22Rv1 (cell line): ENCODE results near the gene VAT1.

Source experiments
- H3K27ac ChIP-seq: fragments of 450-650 bp; 2 replicates; pipeline ENCODE4 v1.5.1; 2017
- ZFX ChIP-seq: fragments of 450-650 bp; IDR thresholded peaks from 2 replicates; pipeline ENCODE4 v1.6.1; 2017; ENCODE audit warnings: antibody characterized with exemption, borderline replicate concordance
- TF ChIP-seq, protein P1 (sequence below): fragments of 450-650 bp; IDR thresholded peaks from 2 replicates; pipeline ENCODE4 v1.5.1; 2017; ENCODE audit warnings: mild to moderate bottlenecking

Gene VAT1

DNA sequence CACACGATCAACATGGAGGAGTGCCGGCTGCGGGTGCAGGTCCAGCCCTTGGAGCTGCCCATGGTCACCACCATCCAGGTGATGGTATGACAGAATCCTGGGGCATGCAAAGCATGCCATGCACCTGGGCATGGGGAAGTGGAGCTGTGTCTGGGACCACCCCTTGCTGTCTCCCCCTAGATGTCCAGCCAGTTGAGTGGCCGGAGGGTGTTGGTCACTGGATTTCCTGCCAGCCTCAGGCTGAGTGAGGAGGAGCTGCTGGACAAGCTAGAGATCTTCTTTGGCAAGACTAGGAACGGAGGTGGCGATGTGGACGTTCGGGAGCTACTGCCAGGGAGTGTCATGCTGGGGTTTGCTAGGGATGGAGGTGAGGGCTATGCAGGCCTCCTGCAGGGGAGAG lies 8.9 kb downstream of the VAT1 start:
- TF ChIP-seq, protein P1, sequence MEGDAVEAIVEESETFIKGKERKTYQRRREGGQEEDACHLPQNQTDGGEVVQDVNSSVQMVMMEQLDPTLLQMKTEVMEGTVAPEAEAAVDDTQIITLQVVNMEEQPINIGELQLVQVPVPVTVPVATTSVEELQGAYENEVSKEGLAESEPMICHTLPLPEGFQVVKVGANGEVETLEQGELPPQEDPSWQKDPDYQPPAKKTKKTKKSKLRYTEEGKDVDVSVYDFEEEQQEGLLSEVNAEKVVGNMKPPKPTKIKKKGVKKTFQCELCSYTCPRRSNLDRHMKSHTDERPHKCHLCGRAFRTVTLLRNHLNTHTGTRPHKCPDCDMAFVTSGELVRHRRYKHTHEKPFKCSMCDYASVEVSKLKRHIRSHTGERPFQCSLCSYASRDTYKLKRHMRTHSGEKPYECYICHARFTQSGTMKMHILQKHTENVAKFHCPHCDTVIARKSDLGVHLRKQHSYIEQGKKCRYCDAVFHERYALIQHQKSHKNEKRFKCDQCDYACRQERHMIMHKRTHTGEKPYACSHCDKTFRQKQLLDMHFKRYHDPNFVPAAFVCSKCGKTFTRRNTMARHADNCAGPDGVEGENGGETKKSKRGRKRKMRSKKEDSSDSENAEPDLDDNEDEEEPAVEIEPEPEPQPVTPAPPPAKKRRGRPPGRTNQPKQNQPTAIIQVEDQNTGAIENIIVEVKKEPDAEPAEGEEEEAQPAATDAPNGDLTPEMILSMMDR, result no peak
- TF ChIP-seq ZFX, result no peak
- H3K27ac ChIP-seq, result no peak overlapping the region

DNA sequence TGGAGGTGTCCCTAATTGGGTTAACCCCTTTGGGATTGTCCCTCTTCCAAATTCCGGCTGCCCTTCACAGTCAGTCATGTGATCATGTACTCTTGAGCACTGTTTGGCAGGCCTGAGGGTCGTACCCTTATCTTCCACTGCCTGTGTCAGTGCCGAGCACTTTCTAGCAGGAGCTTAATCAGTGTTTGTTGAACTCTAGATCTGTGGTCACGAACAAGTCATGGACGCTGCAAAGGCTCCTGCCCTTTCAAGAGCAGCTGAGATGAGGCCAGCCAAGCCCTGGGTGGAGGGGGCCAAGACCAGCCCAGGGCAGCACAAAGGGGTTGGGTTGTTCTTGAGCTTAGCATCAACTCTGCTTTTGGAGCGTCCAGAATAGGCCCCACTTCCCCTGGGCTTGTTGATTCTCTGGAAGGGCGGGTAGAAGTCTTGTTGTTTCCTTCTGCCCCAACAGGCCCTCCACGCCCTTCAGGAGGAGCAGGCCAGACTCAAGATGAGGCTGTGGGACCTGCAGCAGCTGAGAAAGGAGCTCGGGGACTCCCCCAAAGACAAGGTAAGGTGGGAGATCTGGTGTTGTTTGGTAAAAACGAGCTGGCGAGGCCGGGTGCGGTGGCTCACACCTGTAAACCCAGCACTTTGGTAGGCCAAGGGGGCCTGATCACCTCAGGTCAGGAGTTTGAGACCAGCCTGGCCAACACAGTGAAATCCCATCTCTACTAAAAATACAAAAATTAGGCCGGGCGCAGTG lies 10.3 kb downstream of the VAT1 start:
- no peak for TF ChIP-seq ZFX
- TF ChIP-seq, protein P1, result no peak
- H3K27ac ChIP-seq, result no peak overlapping the region

DNA sequence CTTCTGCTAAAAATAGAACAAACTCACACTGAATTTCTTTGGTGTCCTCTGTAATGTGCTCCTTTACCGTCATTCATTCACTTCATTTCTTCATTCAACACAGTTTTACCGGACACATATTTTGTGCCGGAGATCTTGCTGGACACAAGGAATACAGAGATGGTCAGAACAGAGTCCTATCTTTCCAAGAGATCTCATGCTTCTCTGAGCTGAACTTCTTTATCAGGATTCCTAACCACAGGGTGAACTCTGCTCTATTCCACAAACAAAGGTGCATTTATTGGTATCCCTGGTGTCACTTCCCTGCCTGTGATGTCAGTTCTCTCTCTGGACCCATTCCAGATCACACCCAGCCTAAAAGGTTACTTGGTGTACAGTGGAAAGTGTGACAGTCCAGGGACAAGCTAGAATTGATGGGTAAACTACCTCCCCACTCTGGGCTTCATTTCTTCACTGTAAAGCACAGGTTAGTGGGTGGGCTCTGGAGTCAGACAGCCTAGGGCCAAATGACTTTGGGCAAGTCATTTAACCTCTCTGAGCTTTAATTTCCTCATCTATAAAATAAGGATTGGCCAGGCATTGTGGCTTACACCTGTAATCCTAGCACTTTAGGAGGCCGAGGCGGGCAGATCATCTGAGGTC lies 11.4 kb downstream of the VAT1 start:
- no peak for TF ChIP-seq ZFX
- TF ChIP-seq, protein P1, result no peak
- H3K27ac ChIP-seq, result peak overlapping the region; percentile 36; the same call in 1 of the 2 replicates

DNA sequence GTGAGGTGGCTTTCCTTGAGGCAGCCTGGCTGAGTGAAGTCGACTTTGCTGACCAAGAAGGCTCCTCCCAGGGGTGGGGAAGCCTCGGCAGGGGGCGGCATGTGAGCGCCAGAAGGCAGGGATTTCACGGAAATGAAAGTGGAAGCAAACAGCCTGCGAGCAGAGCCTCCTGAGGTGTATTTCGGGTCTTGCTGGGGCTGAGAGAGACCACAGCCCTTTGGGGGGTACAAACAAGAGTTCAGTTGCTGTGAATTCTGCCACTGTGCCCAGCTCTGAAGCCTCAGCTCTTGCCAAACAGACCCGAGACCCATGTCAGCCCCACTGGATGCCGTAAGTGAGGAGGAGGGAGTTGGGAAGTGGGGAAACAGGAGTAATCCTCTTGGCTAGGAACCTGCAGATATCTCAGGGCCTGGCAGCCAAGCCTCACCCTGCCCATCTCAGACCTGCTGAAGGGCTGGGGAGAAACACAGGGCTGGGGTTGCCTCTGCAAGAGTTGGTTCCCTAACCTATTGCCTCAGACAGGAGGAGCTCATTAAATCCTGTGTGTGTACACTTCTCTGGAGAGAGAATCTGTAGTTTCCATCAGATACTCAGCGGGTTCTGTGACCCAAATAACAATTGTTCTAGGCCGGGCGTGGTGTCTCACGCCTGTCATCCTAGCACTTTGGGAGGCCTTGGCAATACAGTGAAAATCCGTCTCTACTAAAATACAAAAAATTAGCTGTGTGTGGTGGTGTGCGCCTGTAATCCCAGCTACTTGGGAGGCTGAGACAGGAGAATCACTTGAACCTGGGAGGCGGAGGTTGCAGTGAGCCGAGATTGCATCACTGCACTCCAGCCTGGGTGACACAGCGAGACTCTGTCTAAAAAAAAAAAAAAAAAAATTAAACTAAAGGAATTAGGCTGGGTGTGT lies 15.3 kb downstream of the VAT1 start, which contains the start of gene IFI35:
IFI35 (plus strand) TSS at position 146 of the 913 bp plus-strand sequence; CDS start at position 310, 164 bp downstream.
- H3K27ac ChIP-seq, result peak within 1 kb of the TSS; percentile 75

DNA sequence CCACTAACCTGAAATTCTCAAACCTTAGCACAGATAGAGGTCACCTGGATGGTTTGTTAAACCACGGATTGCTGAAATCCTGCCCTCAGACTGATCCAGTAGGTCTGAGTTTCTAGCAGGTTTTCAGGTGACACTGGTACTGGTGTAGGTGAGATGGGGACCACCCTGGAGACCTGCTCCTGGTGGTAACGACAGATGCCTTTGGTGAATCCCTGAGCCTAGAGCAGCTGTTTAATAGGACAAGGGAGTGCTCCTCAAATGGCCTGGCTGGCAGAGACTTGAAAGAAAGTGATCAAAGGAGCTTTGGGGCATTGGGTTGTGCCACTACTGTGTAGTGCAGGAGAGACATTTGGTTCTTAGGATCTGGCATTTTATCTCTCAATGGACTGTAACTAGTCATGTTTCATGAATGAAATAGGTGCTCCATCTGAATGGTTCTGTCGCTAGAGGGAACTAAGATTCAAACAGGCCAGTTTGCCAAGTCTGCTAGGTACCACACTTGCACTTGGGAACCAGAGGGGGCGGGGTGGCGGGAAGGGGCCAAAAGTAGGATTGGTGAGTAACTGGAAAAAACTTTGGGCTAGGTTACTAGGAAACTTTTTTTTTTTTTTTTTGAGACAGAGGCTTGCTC lies 18.5 kb downstream of the VAT1 start:
- TF ChIP-seq, protein P1, result 0 out of 2 replicates have a peak, but pooled peaks have one; percentile 8
- TF ChIP-seq ZFX, result no peak
- H3K27ac ChIP-seq, result peak overlapping the region; percentile 75

More for the DNA sequence above, 15.3 kb downstream of the VAT1 start, which contains the start of gene IFI35:
- TF ChIP-seq, protein P1, result peak; percentile 60
- no peak for TF ChIP-seq ZFX

DNA sequence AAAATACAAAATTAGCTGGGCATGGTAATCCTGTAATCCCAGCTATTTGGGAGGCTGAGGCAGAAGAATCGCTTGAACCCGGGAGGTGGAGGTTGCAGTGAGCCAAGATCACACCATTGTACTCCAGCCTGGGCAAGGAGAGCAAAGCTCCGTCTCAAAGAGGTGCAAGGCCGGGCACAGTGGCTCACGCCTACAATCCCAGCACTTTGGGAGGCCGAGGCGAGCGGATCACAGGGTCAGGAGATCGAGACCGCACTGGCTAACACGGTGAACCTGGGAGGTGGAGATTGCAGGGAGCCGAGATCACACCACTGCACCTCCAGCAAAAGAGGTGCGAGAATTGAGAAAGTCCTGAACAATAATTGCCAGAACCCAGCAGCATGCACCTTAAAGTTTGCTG lies 21.3 kb downstream of the VAT1 start:
- H3K27ac ChIP-seq, result peak overlapping the region; percentile 88

DNA sequence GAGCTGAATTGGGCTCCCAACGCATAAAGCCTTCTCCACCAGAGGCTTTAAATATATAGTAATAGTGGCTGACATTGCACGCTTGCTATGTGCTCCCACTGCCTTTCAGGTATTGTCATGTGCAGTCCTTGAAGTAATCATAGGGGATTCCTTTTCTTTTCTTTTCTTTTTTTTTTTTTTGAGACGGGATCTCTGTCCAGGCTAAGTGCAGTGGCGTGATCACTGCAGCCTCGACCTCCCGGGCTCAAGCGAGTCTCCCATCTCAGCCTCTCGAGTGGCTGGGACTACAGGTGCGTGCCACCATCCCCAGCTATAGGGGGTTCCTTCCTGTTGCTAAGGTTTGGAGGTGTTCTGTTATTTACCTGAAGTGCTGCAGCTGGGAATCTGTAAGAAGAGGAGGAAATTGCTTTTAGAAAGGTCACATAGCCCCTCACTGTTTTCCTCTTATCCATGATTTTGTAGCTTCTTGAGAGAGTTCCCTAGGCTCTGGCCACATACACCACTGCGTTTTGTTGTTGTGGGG lies 23.1 kb downstream of the VAT1 start:
- TF ChIP-seq ZFX, result no peak
- TF ChIP-seq, protein P1, result no peak
- peak overlapping the region; percentile 88 for H3K27ac ChIP-seq
